Measurements from ENCODE around the gene SHLD1. TPM values are rescaled to one million over a fixed set of nuclear protein-coding genes. Genes with fewer than 3 reads are reported as not detected.
"Not testable (repeated sequence)": the region's sequence is repeated elsewhere in the genome, so short reads cannot be mapped to it uniquely, and the experiment has no call there.

The SHLD1 gene
- polyA plus RNA-seq, 1 experiment: 4.1 TPM

DNA sequence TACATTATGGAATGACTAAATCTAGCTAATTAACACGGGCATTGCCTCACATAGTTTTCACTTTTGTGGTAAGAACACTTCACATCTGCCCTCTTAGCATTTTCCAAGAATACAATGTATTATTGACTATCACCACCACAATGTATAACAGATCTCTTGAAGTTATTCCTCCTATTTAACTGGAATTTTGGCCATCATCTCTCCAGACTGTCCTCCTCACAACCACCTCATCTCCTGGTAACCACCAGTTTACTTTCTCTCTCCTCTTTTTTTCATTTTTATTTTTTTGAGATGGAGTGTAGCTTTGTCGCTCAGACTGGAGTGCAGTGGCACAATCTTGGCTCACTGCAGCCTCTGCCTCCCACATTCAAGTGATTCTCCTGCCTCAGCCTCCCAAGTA is 8.2 kb upstream of the SHLD1 start:
- TF ChIP-seq, protein P1, sequence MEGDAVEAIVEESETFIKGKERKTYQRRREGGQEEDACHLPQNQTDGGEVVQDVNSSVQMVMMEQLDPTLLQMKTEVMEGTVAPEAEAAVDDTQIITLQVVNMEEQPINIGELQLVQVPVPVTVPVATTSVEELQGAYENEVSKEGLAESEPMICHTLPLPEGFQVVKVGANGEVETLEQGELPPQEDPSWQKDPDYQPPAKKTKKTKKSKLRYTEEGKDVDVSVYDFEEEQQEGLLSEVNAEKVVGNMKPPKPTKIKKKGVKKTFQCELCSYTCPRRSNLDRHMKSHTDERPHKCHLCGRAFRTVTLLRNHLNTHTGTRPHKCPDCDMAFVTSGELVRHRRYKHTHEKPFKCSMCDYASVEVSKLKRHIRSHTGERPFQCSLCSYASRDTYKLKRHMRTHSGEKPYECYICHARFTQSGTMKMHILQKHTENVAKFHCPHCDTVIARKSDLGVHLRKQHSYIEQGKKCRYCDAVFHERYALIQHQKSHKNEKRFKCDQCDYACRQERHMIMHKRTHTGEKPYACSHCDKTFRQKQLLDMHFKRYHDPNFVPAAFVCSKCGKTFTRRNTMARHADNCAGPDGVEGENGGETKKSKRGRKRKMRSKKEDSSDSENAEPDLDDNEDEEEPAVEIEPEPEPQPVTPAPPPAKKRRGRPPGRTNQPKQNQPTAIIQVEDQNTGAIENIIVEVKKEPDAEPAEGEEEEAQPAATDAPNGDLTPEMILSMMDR (IDR thresholded peaks at IDR 0.05; ENCODE audit: low read depth, low read length): no peak
- ChIA-PET CTCF (interaction anchor here (0.7 kb wide), 1 partner anchor 13 kb away, joined by 3 read pairs; no protein-coding TSS in a partner anchor), POLR2A (no interaction called here)
- Histone ChIP-seq H3K9me3 (ENCODE audit: control insufficient read depth, insufficient read depth, low read length) (no peaks in the 10 kb centered on the region), H3K4me3 (ENCODE audit: low read depth, low read length) (no peak overlapping the region), H3K27ac (ENCODE audit: low read depth, low read length) (no peak overlapping the region), H3K27me3 (ENCODE audit: control insufficient read depth, insufficient read depth, low read length) (no peaks in the 10 kb centered on the region)
- DNase-seq (ENCODE audit: low read depth, low spot score): no peak

DNA sequence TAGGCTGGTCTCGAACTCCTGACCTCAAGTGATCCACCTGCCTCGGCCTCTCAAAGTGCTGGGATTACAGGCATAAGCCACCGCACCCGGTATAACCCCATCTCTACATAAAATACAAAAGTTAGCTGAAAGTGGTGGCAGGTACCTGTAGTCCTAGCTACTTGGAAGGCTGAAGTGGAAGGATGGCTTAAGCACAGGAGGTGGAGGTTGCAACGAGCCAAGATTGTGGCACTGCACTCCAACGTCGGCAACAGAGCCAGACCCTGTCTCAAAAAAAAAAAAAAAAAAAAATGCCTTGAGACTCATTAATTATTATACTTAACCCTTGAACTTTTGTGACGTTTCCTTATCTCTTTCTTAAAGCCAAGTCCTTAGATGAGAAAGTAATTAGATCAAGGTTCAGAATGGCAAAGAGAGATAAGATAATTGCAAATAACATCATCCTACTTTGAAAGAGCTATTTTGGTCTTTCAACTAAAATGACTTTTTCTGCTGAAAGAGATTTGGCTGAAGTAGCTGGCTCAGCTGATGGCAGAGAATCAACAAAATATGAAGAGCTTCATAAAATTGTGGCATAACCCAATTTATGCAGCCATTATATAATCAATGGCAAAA is 4.7 kb upstream of the SHLD1 start:
- TF ChIP-seq, protein P1 (IDR thresholded peaks at IDR 0.05; ENCODE audit: low read depth, low read length): no peak
- H3K4me3 ChIP-seq (ENCODE audit: low read depth, low read length): no peak overlapping the region
- no peak overlapping the region for H3K27ac ChIP-seq (ENCODE audit: low read depth, low read length)
- no peak for DNase-seq (ENCODE audit: low read depth, low spot score)
- H3K27me3 ChIP-seq (ENCODE audit: control insufficient read depth, insufficient read depth, low read length): no peaks in the 10 kb centered on the region
- POLR2A ChIA-PET: no interaction called here
- CTCF ChIA-PET: interaction anchor here (0.6 to 0.7 kb wide), 2 partner anchors 36 to 65 kb away, joined by 4 to 5 read pairs; no protein-coding TSS in a partner anchor
- no peaks in the 10 kb centered on the region for H3K9me3 ChIP-seq (ENCODE audit: control insufficient read depth, insufficient read depth, low read length)

DNA sequence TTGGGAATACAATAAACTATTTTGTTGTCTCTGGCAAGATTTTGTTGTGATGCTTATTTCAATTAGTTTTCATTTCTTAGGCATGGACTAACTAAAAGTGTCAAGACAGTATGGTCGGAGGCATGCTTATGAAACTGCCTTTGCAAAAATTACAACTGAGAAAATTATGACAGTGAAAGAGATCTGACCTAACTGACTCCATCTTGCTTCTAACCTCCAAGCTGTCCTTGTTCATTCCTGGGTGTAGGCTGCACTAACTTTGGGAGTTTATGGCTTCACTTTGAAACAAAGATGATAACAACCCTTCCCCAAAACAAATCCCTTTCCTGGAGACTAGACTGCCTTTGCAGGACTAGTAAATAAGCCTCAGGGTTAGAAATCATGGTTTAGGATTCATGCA is 4.1 kb upstream of the SHLD1 start:
- ChIA-PET CTCF (interaction anchor here (0.7 kb wide), 1 partner anchor 36 kb away, joined by 4 read pairs; no protein-coding TSS in a partner anchor), POLR2A (no interaction called here)
- TF ChIP-seq, protein P1 (IDR thresholded peaks at IDR 0.05; ENCODE audit: low read depth, low read length): no peak
- H3K9me3 ChIP-seq (ENCODE audit: control insufficient read depth, insufficient read depth, low read length): no peaks in the 10 kb centered on the region
- H3K4me3 ChIP-seq (ENCODE audit: low read depth, low read length): no peak overlapping the region
- no peaks in the 10 kb centered on the region for H3K27me3 ChIP-seq (ENCODE audit: control insufficient read depth, insufficient read depth, low read length)
- no peak overlapping the region for H3K27ac ChIP-seq (ENCODE audit: low read depth, low read length)
- no peak for DNase-seq (ENCODE audit: low read depth, low spot score)

DNA sequence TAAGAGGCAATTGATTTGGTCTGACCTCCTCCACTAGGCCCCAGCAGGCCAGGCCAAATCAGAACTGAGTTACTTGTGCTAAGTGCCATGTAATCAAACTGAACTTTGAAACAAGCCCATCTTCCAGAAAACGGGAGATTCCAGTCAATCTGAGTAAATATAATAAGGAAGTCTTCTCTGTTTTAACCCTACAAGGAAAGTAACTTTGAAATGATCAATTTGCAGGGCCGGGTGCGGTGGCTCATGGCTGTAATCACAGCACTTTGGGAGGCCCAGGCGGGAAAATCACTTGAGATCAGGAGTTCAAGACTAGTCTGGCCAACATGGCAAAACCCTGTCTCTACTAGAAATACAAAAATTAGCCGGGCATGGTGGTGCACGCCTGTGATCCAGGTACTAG is 2.0 kb upstream of the SHLD1 start:
- CTCF ChIA-PET: no interaction called here
- no peaks in the 10 kb centered on the region for H3K9me3 ChIP-seq (ENCODE audit: control insufficient read depth, insufficient read depth, low read length)
- H3K27ac ChIP-seq (ENCODE audit: low read depth, low read length): no peak overlapping the region
- no peaks in the 10 kb centered on the region for H3K27me3 ChIP-seq (ENCODE audit: control insufficient read depth, insufficient read depth, low read length)
- POLR2A ChIA-PET: no interaction called here
- H3K4me3 ChIP-seq (ENCODE audit: low read depth, low read length): no peak overlapping the region
- DNase-seq (ENCODE audit: low read depth, low spot score): no peak
- TF ChIP-seq, protein P1 (IDR thresholded peaks at IDR 0.05; ENCODE audit: low read depth, low read length): no peak

DNA sequence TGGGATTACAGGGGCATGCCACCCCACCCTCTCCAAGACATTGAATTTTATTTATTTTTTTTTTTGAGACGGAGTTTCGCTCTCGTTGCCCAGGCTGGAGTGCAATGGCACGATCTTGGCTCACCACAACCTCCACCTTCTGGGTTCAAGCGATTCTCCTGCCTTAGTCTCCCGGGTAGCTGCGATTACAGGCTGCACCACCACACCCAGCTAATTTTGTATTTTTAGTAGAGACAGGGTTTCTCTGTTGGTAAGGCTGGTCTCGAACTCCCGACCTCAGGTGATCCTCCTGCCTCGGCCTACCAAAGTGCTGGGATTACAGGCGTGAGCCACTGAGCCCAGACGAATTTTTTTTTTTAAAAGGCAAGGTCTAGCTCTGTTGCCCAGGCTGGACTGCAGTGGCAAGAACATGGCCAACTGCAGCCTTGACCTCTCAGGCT is 669 bp upstream of the SHLD1 start:
- CTCF ChIA-PET; H3K27me3 ChIP-seq (ENCODE audit: control insufficient read depth, insufficient read depth, low read length); H3K27ac ChIP-seq (ENCODE audit: low read depth, low read length); H3K4me3 ChIP-seq (ENCODE audit: low read depth, low read length); DNase-seq (ENCODE audit: low read depth, low spot score); H3K9me3 ChIP-seq (ENCODE audit: control insufficient read depth, insufficient read depth, low read length): not testable (repeated sequence)
- POLR2A ChIA-PET: interaction anchor here (1.2 kb wide), 1 partner anchor 141 kb away, joined by 3 read pairs; no protein-coding TSS in a partner anchor

Data from AG04450 (cell line).